ENCODE data around the gene DKK2. TPM values are rescaled to one million over a fixed set of nuclear protein-coding genes. Genes with fewer than 3 reads are reported as not detected.

DKK2 gene
- total and polyA plus RNA-seq, 9 of the 15 experiments (the other 6 are each of a cell fraction or from before 2014, with no cell fraction given), result not detected

DNA sequence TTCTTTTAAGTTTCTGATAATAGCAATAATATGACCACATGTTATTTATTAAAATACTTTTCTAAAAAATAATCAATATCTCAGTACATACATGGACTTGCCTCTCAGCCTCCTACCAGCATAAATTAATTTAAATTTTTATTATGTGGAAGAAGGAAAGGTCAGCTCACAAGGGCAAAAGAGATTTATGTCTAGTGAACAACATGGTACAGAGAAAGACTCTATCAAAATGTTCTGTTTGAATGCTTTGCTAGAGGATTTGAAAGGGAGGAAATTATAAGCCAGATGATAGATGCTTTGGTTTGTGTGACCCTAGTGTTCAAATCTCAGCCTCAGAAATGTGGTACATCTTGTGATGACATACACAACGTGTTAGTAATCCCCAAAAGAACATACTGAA lies 94.3 kb downstream of the DKK2 start:
- Histone ChIP-seq H3K36me3 (ENCODE audit: control insufficient read depth, insufficient read depth, low read length) (no peaks in the 10 kb centered on the region), H3K27ac (ENCODE audit: extremely low read depth, low read depth, low read length) (no peak overlapping the region), H3K4me1 (replicated peaks in 1 of 2; ENCODE audit: control insufficient read depth in 2 of 2, insufficient read depth in 2 of 2, low read length in 2 of 2) (no peaks in the 10 kb centered on the region), H3K79me2 (ENCODE audit: control insufficient read depth, insufficient read depth, low read length) (no peaks in the 10 kb centered on the region), H2AFZ (ENCODE audit: low read depth, low read length) (no peak overlapping the region), H3K9me1 (ENCODE audit: control insufficient read depth, insufficient read depth, low read length) (no peaks in the 10 kb centered on the region), H3K27me3 (ENCODE audit: control insufficient read depth in 2 of 2, insufficient read depth in 2 of 2, low read length in 2 of 2) (no peaks in the 10 kb centered on the region), H3K9me3 (replicated peaks; ENCODE audit: control insufficient read depth, insufficient read depth, low read depth, low read length) (no peaks in the 10 kb centered on the region), H3K4me3 (no peak overlapping the region), H3K4me2 (ENCODE audit: insufficient read depth, low read length) (no peak overlapping the region), H3K9ac (ENCODE audit: insufficient read depth in 1 of 2, low read depth in 2 of 2, low read length in 2 of 2) (no peak overlapping the region), H4K20me1 (replicated peaks; ENCODE audit: control insufficient read depth, insufficient read depth, low read length) (no peaks in the 10 kb centered on the region)
- in situ Hi-C loops (cut with MboI), result no loop called here
- ChIA-PET CTCF (ENCODE audit: low intra/inter-chr PET ratio) (no interaction called here), POLR2A (no interaction called here)
- TF ChIP-seq, protein P1, sequence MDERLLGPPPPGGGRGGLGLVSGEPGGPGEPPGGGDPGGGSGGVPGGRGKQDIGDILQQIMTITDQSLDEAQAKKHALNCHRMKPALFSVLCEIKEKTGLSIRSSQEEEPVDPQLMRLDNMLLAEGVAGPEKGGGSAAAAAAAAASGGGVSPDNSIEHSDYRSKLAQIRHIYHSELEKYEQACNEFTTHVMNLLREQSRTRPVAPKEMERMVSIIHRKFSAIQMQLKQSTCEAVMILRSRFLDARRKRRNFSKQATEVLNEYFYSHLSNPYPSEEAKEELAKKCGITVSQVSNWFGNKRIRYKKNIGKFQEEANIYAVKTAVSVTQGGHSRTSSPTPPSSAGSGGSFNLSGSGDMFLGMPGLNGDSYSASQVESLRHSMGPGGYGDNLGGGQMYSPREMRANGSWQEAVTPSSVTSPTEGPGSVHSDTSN (CRISPR knock-in tag; IDR thresholded peaks at IDR 0.05; ENCODE audit: low read depth), result no peak
- TF ChIP-seq, protein P1 (tag; conservative IDR thresholded peaks at IDR 0.05; ENCODE audit: low read depth), result no peak
- TF ChIP-seq CBX3 (IDR thresholded peaks at IDR 0.05; ENCODE audit: borderline replicate concordance in 1 of 2, low read length in 2 of 2) (no peak), HMGN3 (IDR thresholded peaks at IDR 0.05; ENCODE audit: borderline replicate concordance, extremely low read depth, insufficient read length, low read depth, low read length) (no peak), ZNF3 (CRISPR knock-in tag; IDR thresholded peaks at IDR 0.05) (no peak), NUFIP1 (IDR thresholded peaks at IDR 0.05; ENCODE audit: partially characterized antibody) (no peak), ILF3 (IDR thresholded peaks at IDR 0.05; ENCODE audit: borderline replicate concordance) (no peak), XRCC5 (IDR thresholded peaks at IDR 0.05; ENCODE audit: low read depth, low read length) (no peak)
- no peak for ATAC-seq
- 0% methylated on average over 1 of the region's 1 CpG for WGBS (ENCODE audit: insufficient coverage, low coverage, missing lambda C conversion rate)
- DNase-seq (ENCODE audit: extremely low read depth in 1 of 4, low spot score in 3 of 4), result no peak
- no peak for FAIRE-seq
- intact Hi-C loops (cut with micrococcal nuclease), result no loop called here
- no TSS peak for BruUV-seq (replicated peaks)
